B cell (primary cell): ENCODE measurements around the gene CNTNAP2.

ENCODE experiments used
- CTCF ChIP-seq: fragments of 200-600 bp; IDR thresholded peaks from one replicate; pipeline ENCODE4 v1.8.0; 2022; ENCODE audit warnings: antibody characterized with exemption, mild to moderate bottlenecking
- EZH2 ChIP-seq: IDR thresholded peaks from 2 replicates; pipeline ENCODE4 v1.6.1; 2012; ENCODE audit warnings: borderline replicate concordance, low read depth, mild to moderate bottlenecking, moderate library complexity, low read length; ENCODE audit not compliant: insufficient read depth, poor library complexity, severe bottlenecking

DNA sequence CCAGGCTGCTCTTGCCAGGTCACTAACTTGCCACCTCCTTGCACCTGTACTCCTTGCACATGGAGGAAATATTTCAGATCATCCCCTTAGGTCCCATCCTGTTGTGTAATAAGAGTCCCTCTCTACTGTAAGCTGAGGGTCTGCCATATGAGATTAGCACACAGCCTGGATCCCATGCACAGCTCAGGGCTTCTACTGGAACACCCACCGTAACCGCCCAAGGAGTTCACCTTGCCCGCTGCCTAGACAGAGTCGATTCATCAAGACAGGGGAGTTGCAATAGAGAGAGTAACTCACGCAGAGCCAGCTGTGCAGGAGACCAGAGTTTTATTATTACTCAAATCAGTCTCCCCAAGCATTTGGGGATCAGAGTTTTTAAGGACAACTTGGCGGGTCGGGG is 1779.5 kb downstream of the CNTNAP2 start:
- TF ChIP-seq CTCF (no peak), EZH2 (no peak)
